ENCODE data around the gene DLGAP4. TPM values are rescaled to one million over a fixed set of nuclear protein-coding genes. Genes with fewer than 3 reads are reported as not detected.

The DLGAP4 gene
- polyA plus RNA-seq, 1 experiment = 34.9 TPM

GRCh38 chr20:36435124-36435523, 129.0 kb downstream of the DLGAP4 start:
- no peaks in the 10 kb centered on the region for H3K36me3 ChIP-seq (ENCODE audit: control insufficient read depth, insufficient read depth, low read length)
- TF ChIP-seq, protein P1, sequence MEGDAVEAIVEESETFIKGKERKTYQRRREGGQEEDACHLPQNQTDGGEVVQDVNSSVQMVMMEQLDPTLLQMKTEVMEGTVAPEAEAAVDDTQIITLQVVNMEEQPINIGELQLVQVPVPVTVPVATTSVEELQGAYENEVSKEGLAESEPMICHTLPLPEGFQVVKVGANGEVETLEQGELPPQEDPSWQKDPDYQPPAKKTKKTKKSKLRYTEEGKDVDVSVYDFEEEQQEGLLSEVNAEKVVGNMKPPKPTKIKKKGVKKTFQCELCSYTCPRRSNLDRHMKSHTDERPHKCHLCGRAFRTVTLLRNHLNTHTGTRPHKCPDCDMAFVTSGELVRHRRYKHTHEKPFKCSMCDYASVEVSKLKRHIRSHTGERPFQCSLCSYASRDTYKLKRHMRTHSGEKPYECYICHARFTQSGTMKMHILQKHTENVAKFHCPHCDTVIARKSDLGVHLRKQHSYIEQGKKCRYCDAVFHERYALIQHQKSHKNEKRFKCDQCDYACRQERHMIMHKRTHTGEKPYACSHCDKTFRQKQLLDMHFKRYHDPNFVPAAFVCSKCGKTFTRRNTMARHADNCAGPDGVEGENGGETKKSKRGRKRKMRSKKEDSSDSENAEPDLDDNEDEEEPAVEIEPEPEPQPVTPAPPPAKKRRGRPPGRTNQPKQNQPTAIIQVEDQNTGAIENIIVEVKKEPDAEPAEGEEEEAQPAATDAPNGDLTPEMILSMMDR (IDR thresholded peaks at IDR 0.05; ENCODE audit: insufficient read depth, low read depth, low read length) = no peak
- H3K27me3 ChIP-seq (ENCODE audit: control insufficient read depth, insufficient read depth, low read length) = peaks cover 8% of the 10 kb centered on the region
- no peak overlapping the region for H3K4me3 ChIP-seq (ENCODE audit: low read depth, low read length)
- POLR2A ChIA-PET = no interaction called here
- CTCF ChIA-PET = no interaction called here
- no peak for DNase-seq (ENCODE audit: low read depth)

- ChIA-PET POLR2A (no interaction called here), CTCF (interaction anchor here (1.3 to 1.4 kb wide), 2 partner anchors 163 to 233 kb away, joined by 3 to 5 read pairs; no protein-coding TSS in a partner anchor)
- H3K4me3 ChIP-seq (ENCODE audit: low read depth, low read length) = peak overlapping the region; percentile 43
- DNase-seq (ENCODE audit: low read depth) = no peak
- H3K27me3 ChIP-seq (ENCODE audit: control insufficient read depth, insufficient read depth, low read length) = peaks cover 8% of the 10 kb centered on the region
- H3K36me3 ChIP-seq (ENCODE audit: control insufficient read depth, insufficient read depth, low read length) = no peaks in the 10 kb centered on the region
- TF ChIP-seq, protein P1 (IDR thresholded peaks at IDR 0.05; ENCODE audit: insufficient read depth, low read depth, low read length) = no peak
These were observed 129.7 kb downstream of the DLGAP4 start for GRCh38 chr20:36435592-36436541.

DNA sequence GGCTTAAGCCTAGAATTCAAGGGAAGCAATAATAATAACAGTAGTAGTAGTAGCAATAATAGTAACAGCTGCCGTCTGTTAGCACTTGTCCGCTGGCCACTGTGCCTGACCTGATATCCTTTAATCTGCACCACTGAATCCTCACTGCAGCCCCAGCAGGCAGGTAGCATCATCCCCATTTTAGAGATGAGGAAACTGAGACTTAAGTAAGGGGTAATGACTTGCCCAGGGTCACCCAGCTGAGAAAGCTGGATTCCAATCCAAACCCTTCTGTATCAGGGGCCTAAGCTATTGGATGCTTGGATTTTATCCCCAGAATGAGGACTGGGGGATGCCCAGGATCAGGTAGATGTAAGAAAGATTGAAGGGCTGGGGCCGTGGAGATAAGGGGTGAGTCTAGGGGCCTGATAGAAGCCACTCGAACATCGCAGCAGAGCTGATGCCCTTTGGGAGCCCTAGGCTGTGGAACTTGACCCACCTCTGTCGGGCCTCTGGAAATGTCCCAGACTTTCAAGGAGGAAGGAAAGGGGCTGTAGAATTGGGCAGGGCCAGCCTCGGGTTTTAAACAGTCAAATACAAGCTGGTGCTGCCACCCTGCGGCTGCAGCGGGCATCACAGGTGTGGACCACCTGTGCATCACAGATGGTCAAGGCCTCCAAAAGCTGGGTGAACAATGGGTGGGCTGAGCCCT, 133.0 kb downstream of the DLGAP4 start:
- H3K4me3 ChIP-seq (ENCODE audit: low read depth, low read length) = no peak overlapping the region
- POLR2A ChIA-PET = no interaction called here
- CTCF ChIA-PET = interaction anchor here (0.6 to 4.7 kb wide), 37 partner anchors 10 to 479 kb away, joined by 3 to 41 read pairs (median 4); no protein-coding TSS in a partner anchor
- DNase-seq (ENCODE audit: low read depth) = no peak
- TF ChIP-seq, protein P1 (IDR thresholded peaks at IDR 0.05; ENCODE audit: insufficient read depth, low read depth, low read length) = peak; percentile 90
- no peaks in the 10 kb centered on the region for H3K36me3 ChIP-seq (ENCODE audit: control insufficient read depth, insufficient read depth, low read length)
- peaks cover 10% of the 10 kb centered on the region for H3K27me3 ChIP-seq (ENCODE audit: control insufficient read depth, insufficient read depth, low read length)

DNA sequence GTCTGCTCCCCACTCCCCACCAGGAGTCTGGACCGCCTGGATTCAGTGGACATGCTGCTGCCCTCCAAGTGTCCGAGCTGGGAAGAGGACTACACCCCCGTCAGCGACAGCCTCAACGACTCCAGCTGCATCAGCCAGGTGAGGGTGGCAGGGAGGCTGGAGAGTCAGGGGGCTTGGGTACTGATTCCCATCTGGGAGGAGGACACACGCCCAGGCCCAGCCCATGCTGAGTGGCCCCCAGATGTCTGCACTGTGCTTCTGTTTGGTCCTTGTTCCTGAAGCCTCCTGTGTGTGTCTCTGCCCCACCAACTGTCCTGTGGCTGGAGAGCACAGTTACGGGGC, 133.6 kb downstream of the DLGAP4 start:
- H3K27me3 ChIP-seq (ENCODE audit: control insufficient read depth, insufficient read depth, low read length) = peaks cover 7% of the 10 kb centered on the region
- H3K36me3 ChIP-seq (ENCODE audit: control insufficient read depth, insufficient read depth, low read length) = no peaks in the 10 kb centered on the region
- CTCF ChIA-PET = interaction anchor here (0.6 to 4.7 kb wide), 34 partner anchors 9 to 478 kb away, joined by 3 to 41 read pairs (median 4); no protein-coding TSS in a partner anchor
- POLR2A ChIA-PET = no interaction called here
- no peak overlapping the region for H3K4me3 ChIP-seq (ENCODE audit: low read depth, low read length)
- TF ChIP-seq, protein P1 (IDR thresholded peaks at IDR 0.05; ENCODE audit: insufficient read depth, low read depth, low read length) = no peak
- no peak for DNase-seq (ENCODE audit: low read depth)
